GM19438 (cell line): Measurements from ENCODE around the gene SRCIN1.

Experiments
- ATAC-seq: cut with Tn5 transposase; IDR thresholded peaks from one replicate; pipeline ENCODE4 v1.9.1; 2021; ENCODE audit warnings: low read depth; ENCODE audit not compliant: unreplicated experiment

SRCIN1 gene

GRCh38 chr17:38583828-38584349 lies 21.9 kb downstream of the SRCIN1 start:
- ATAC-seq = no peak

GRCh38 chr17:38583176-38583575 lies 22.6 kb downstream of the SRCIN1 start:
- ATAC-seq = no peak

- no peak for ATAC-seq
These were observed 23.7 kb downstream of the SRCIN1 start for GRCh38 chr17:38582069-38582468.

GRCh38 chr17:38579934-38580333 lies 25.8 kb downstream of the SRCIN1 start:
- no peak for ATAC-seq

GRCh38 chr17:38579083-38579480 lies 26.7 kb downstream of the SRCIN1 start:
- ATAC-seq = no peak

GRCh38 chr17:38578229-38579082 lies 27.3 kb downstream of the SRCIN1 start:
- ATAC-seq = no peak

GRCh38 chr17:38577645-38578173 lies 28.0 kb downstream of the SRCIN1 start:
- no peak for ATAC-seq

GRCh38 chr17:38577244-38577643 lies 28.5 kb downstream of the SRCIN1 start:
- ATAC-seq = no peak

GRCh38 chr17:38575781-38576180 lies 30.0 kb downstream of the SRCIN1 start:
- no peak for ATAC-seq

GRCh38 chr17:38574712-38575111 lies 31.0 kb downstream of the SRCIN1 start:
- ATAC-seq = no peak

- no peak for ATAC-seq
These were observed 32.9 kb downstream of the SRCIN1 start for GRCh38 chr17:38572669-38573365.

GRCh38 chr17:38571833-38572668 lies 33.7 kb downstream of the SRCIN1 start:
- no peak for ATAC-seq

- ATAC-seq = no peak
These were observed 35.8 kb downstream of the SRCIN1 start for GRCh38 chr17:38569701-38570512.

- ATAC-seq = no peak
These were observed 36.8 kb downstream of the SRCIN1 start for GRCh38 chr17:38568845-38569510.

GRCh38 chr17:38568274-38568673 lies 37.5 kb downstream of the SRCIN1 start:
- no peak for ATAC-seq

GRCh38 chr17:38567350-38567749 lies 38.4 kb downstream of the SRCIN1 start:
- ATAC-seq = no peak

- ATAC-seq = no peak
These were observed 39.1 kb downstream of the SRCIN1 start for GRCh38 chr17:38566666-38567031.

GRCh38 chr17:38565853-38566665 lies 39.7 kb downstream of the SRCIN1 start:
- no peak for ATAC-seq
